ENCODE results near the gene TMEM165. TPM values are rescaled to one million over a fixed set of nuclear protein-coding genes. Genes with fewer than 3 reads are reported as not detected.

Gene TMEM165
- polyA plus RNA-seq, 4 donors = 73.8 to 114 (median 85.7) TPM

DNA sequence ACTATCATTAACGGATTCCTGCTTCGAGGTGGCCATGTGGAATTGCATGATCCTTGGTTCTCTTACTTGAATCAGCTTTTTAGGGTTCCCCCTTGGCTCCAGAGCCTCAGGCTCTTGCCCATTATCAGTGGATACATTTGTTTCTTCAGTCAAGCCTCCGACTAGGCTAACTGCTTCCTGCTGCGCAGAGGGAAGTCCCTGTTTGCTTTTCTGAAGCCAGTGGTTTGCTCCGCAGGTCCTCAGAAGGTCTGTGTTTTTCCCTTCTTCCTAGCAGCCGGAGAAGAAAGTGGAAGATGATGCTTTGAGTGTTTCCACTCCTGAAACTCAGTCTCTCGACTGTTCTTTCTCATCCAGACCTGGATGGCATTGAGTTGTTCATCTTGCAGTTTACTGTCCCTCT, 29.1 kb upstream of the TMEM165 start:
- DNase-seq (ENCODE audit: low read depth in 4 of 4, low spot score in 2 of 4) = no peak

GRCh38 chr4:55367084-55367722, 28.6 kb upstream of the TMEM165 start:
- DNase-seq (ENCODE audit: low read depth in 4 of 4, low spot score in 2 of 4) = no peak

GRCh38 chr4:55369968-55370367, 25.8 kb upstream of the TMEM165 start:
- DNase-seq (ENCODE audit: low read depth in 4 of 4, low spot score in 2 of 4) = no peak

- no peak for DNase-seq (ENCODE audit: low read depth in 4 of 4, low spot score in 2 of 4)
These were observed 23.5 kb upstream of the TMEM165 start for GRCh38 chr4:55372259-55372658.

GRCh38 chr4:55373461-55373860, 22.3 kb upstream of the TMEM165 start:
- no peak for DNase-seq (ENCODE audit: low read depth in 4 of 4, low spot score in 2 of 4)

- no peak for DNase-seq (ENCODE audit: low read depth in 4 of 4, low spot score in 2 of 4)
These were observed 19.1 kb upstream of the TMEM165 start for GRCh38 chr4:55376698-55377097.

DNA sequence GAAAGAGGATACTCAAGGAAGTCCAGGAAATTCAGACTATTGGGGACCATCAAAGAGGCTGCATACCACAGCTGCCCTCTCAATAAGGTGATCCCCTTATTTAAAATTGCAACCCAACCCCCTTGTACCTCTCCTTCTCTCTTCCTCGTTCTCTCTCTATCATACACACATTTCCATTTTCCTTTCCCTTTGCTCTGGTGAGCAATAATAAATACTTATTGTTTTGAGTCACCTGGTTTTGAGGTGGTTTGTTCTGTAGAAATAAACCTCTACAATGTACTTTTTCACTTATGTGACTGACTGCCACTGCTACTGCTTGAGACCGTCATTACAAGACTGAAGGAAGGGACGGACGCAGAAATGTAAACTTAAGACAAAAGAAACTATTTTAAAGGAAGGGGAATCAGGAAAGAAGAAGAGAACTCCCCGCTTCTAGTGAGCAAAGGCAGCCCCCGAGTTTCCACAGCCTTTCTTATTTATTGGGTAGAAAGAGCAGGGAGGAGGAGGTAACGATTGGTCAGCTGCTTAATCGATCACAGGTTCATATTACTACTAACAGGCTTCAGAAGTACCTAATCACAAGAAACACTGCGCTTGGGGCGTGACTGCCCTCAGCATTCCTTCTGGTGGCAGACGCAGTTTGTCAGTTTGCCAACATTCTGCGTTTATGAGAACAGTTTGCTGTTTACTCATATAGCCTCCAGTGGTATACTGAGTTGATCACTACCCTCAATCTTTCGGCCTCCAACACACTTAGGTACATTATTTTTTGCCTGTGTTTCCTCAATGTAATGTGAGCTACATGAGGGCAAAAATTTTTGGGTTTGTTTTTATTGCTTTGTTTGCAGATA, 16.9 kb upstream of the TMEM165 start:
- no peak for DNase-seq (ENCODE audit: low read depth in 4 of 4, low spot score in 2 of 4)

DNA sequence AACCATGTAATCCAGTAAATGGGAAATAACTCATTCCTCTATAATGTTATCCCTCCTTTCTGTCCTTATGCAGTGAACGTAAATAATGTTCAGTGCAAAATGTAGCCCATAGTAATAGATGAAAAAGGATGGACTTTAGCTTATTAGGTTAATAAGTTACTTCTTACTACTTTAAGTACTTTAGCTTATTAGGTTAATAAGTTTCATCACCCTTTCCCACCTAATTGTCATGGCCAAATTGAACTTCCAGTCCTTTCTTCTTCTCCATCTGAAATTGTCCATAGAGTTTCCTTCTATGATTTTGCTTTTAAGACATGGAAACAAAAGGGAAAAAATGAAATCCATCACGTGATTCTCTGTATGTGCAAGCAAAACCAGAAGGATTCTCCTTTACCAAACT, 15.2 kb upstream of the TMEM165 start:
- no peak for DNase-seq (ENCODE audit: low read depth in 4 of 4, low spot score in 2 of 4)

- no peak for DNase-seq (ENCODE audit: low read depth in 4 of 4, low spot score in 2 of 4)
These were observed 14.3 kb upstream of the TMEM165 start for GRCh38 chr4:55381502-55381901.

DNA sequence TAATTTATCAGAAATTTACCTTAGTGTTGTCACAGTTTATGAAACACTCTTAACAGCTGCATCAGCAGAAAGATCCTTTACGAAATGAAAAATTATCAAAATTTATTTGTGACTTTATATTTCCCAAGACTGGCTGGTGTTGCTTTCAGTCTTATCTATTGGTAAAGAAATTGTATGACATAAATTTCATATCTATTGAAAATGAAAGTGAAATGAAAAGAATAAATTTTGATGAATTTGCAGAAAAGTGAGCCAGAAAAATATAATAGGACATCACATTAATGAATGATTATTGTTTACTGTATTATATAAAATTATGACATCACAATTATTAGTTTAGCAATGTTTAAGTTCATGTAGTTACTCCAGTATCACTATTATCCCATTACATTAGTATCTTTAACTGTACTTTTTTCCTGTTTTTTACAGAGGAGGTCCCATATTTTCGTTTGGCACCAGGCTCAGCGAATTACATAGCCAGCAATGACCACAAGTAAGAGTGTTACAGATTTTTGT, 13.2 kb upstream of the TMEM165 start:
- no peak for DNase-seq (ENCODE audit: low read depth in 4 of 4, low spot score in 2 of 4)

GRCh38 chr4:55385201-55385649, 10.5 kb upstream of the TMEM165 start:
- no peak for DNase-seq (ENCODE audit: low read depth in 4 of 4, low spot score in 2 of 4)

DNA sequence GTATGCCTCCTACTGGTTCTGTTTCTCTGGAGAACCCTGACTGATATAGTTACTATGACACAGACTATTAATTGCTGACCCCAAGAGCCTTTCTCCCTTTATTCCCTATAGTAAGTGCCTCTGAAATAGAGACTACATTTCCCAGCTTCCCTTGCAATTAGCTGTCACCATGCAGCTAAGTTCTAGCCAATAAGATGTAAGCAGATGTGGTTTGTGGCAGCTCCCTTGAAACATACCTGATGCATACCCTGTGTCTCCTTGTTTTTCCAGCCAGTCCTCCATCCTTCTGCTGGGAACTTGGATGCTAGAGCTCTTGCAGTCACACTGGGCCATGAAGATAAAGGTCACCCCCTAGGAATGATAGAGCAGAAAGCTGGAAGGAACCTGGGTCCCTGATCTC, 9.7 kb upstream of the TMEM165 start:
- no peak for DNase-seq (ENCODE audit: low read depth in 4 of 4, low spot score in 2 of 4)

- DNase-seq (ENCODE audit: low read depth in 4 of 4, low spot score in 2 of 4) = no peak
These were observed 8.9 kb upstream of the TMEM165 start for GRCh38 chr4:55386840-55387239.

- no peak for DNase-seq (ENCODE audit: low read depth in 4 of 4, low spot score in 2 of 4)
These were observed 2.1 kb upstream of the TMEM165 start for GRCh38 chr4:55393461-55394320.

DNA sequence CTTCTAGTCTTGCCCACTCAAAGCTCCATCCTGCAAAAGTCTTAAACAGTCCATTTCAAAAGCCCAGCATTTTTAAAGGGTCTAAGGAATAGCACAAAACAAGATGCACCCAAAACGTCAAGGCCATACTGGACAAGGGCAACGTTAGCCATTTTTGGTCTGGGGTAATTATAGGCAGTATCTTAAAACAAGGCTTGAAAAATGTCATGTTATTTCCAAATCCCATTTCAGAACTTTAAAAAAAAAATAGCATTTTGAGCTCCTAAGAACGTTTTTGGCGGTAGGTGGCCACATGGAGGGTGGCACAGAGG, 584 bp upstream of the TMEM165 start:
- DNase-seq (ENCODE audit: low read depth in 4 of 4, low spot score in 2 of 4) = no peak

DNA sequence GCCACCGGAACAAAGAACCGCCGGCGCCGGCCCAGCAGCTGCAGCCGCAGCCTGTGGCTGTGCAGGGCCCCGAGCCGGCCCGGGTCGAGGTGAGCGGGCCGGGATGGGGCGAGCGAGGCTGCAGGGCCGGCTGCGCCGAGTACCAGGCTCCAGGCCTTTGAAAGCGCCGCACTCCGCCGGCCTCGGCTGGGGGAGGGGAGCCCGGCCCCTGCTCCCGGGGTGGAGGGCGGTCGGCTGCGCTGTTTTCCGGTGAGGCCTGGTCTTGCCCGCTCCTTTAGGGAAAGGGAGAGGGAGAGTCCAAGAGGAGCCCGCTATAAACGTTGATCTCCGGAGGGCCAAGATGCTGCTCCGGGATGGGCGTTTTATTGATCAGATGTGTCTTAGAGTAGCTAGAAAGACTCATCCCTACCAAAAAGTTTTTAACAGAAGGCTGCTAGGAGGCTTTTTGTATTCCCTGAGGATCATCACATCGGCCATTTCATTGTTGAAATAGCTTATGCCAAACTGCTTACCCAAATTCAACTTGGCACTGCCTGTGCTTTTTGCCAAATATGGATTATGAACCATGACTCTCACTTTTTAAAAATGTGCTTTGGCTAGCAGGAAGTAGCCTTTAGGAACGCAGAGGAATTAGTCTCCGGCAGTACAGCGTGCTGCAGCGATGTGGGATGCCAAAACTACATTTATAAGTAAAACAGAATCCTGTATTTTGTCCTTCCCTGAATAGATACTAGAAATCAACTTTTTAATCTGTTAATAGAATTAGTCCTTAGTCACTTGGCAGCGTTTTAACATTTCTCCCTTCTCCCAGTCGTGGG, 760 bp downstream of the TMEM165 start:
- DNase-seq (ENCODE audit: low read depth in 4 of 4, low spot score in 2 of 4) = peak; percentile 36 to 70 (median 44)

GRCh38 chr4:55397126-55397436, 1.3 kb downstream of the TMEM165 start:
- peak in 2 of 4 donors; percentile 11 to 36 for DNase-seq (ENCODE audit: low read depth in 4 of 4, low spot score in 2 of 4)

GRCh38 chr4:55397520-55398321, 2.0 kb downstream of the TMEM165 start:
- DNase-seq (ENCODE audit: low read depth in 4 of 4, low spot score in 2 of 4) = no peak

DNA sequence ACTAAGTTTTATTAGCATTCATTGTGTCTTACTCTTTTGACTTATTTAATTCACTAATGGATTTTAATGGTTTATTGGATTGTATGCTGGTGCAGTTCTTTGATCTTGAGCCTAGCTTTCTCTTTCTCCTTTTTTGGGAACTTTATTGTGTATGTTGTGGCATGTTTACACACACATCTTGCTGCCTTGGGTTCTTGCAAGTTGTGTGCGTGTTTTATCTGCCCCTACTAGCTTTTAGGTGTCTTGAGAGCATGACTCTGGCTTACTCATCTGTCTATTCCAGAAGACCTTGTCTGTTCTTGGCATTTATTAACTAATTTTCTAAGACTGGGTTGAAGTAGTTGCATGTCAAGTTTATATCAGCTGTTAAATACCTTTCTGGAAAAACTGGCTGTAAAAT, 2.7 kb downstream of the TMEM165 start:
- no peak for DNase-seq (ENCODE audit: low read depth in 4 of 4, low spot score in 2 of 4)

GRCh38 chr4:55398966-55399365, 3.2 kb downstream of the TMEM165 start:
- DNase-seq (ENCODE audit: low read depth in 4 of 4, low spot score in 2 of 4) = no peak
